IPS-18a (cell line): Measurements from ENCODE around the gene ACOT11.

Experiments
- H3K27ac ChIP-seq: one replicate; pipeline ENCODE4 v1.5.1; 2013; ENCODE audit warnings: low read length
- H3K27me3 ChIP-seq: one replicate; pipeline ENCODE4 v1.6.1; 2013; ENCODE audit warnings: mild to moderate bottlenecking, low read length; ENCODE audit not compliant: control insufficient read depth, insufficient read depth
- H3K36me3 ChIP-seq: one replicate; pipeline ENCODE4 v1.6.1; 2013; ENCODE audit warnings: low read depth, low read length; ENCODE audit not compliant: control insufficient read depth
- H3K4me1 ChIP-seq: one replicate; pipeline ENCODE4 v1.6.1; 2013; ENCODE audit warnings: low read depth, low read length; ENCODE audit not compliant: control insufficient read depth
- H3K4me3 ChIP-seq: one replicate; pipeline ENCODE4 v1.5.1; 2013; ENCODE audit warnings: low read length
- H3K9ac ChIP-seq: one replicate; pipeline ENCODE4 v1.6.1; 2013; ENCODE audit warnings: mild to moderate bottlenecking, low read length, moderate library complexity
- H3K9me3 ChIP-seq: one replicate; pipeline ENCODE4 v1.6.1; 2013; ENCODE audit warnings: low read depth, low read length; ENCODE audit not compliant: control insufficient read depth

The ACOT11 gene

GRCh38 chr1:54547601-54548388, at the start of gene ACOT11:
Gene ACOT11, plus strand, starts transcription at chr1:54548228. Its CDS starts 82 bp downstream, at chr1:54548310.
- no peak within 1 kb of the TSS for H3K9ac ChIP-seq
- H3K4me1 ChIP-seq: peaks cover 11% of the 10 kb centered on the region
- no peak within 1 kb of the TSS for H3K27ac ChIP-seq
- H3K9me3 ChIP-seq: no peaks in the 10 kb centered on the region
- H3K36me3 ChIP-seq: no peaks in the 10 kb centered on the region
- no peak within 1 kb of the TSS for H3K4me3 ChIP-seq
- H3K27me3 ChIP-seq: peaks cover 7% of the 10 kb centered on the region

- Histone ChIP-seq H3K4me3 (peak overlapping the region; percentile 41), H3K27me3 (peaks cover 13% of the 10 kb centered on the region), H3K36me3 (no peaks in the 10 kb centered on the region), H3K9me3 (no peaks in the 10 kb centered on the region), H3K27ac (no peak overlapping the region), H3K4me1 (peaks cover 11% of the 10 kb centered on the region), H3K9ac (no peak overlapping the region)
Measured at GRCh38 chr1:54498383-54499096, 49.5 kb upstream of the ACOT11 start.

GRCh38 chr1:54499097-54499359, 49.0 kb upstream of the ACOT11 start:
- Histone ChIP-seq H3K4me3 (peak overlapping the region; percentile 41), H3K9me3 (no peaks in the 10 kb centered on the region)

GRCh38 chr1:54499360-54500106, 48.5 kb upstream of the ACOT11 start:
- Histone ChIP-seq H3K4me1 (peaks cover 11% of the 10 kb centered on the region), H3K9me3 (no peaks in the 10 kb centered on the region), H3K27me3 (peaks cover 13% of the 10 kb centered on the region), H3K36me3 (no peaks in the 10 kb centered on the region), H3K27ac (no peak overlapping the region), H3K4me3 (peak overlapping the region; percentile 57), H3K9ac (no peak overlapping the region)

More at GRCh38 chr1:54499097-54499359, 49.0 kb upstream of the ACOT11 start:
- H3K9ac ChIP-seq: no peak overlapping the region
- H3K27ac ChIP-seq: no peak overlapping the region
- H3K27me3 ChIP-seq: peaks cover 13% of the 10 kb centered on the region
- no peaks in the 10 kb centered on the region for H3K36me3 ChIP-seq
- H3K4me1 ChIP-seq: peaks cover 11% of the 10 kb centered on the region

- Histone ChIP-seq H3K4me3 (peak overlapping the region; percentile 57), H3K36me3 (no peaks in the 10 kb centered on the region), H3K9me3 (no peaks in the 10 kb centered on the region), H3K27ac (no peak overlapping the region), H3K4me1 (peaks cover 11% of the 10 kb centered on the region), H3K27me3 (peaks cover 13% of the 10 kb centered on the region), H3K9ac (no peak overlapping the region)
Measured at GRCh38 chr1:54500107-54500431, 48.0 kb upstream of the ACOT11 start.

- H3K27ac ChIP-seq: no peak overlapping the region
- no peak overlapping the region for H3K4me3 ChIP-seq
- no peaks in the 10 kb centered on the region for H3K9me3 ChIP-seq
- peaks cover 11% of the 10 kb centered on the region for H3K4me1 ChIP-seq
- no peaks in the 10 kb centered on the region for H3K36me3 ChIP-seq
- peaks cover 13% of the 10 kb centered on the region for H3K27me3 ChIP-seq
- no peak overlapping the region for H3K9ac ChIP-seq
Measured at GRCh38 chr1:54501849-54502248, 46.2 kb upstream of the ACOT11 start.

GRCh38 chr1:54502342-54502741, 45.7 kb upstream of the ACOT11 start:
- Histone ChIP-seq H3K9me3 (no peaks in the 10 kb centered on the region), H3K27me3 (peaks cover 13% of the 10 kb centered on the region), H3K4me1 (peaks cover 11% of the 10 kb centered on the region), H3K9ac (no peak overlapping the region), H3K27ac (no peak overlapping the region), H3K4me3 (no peak overlapping the region), H3K36me3 (no peaks in the 10 kb centered on the region)

- Histone ChIP-seq H3K4me3 (no peak overlapping the region), H3K27me3 (no peaks in the 10 kb centered on the region), H3K4me1 (no peaks in the 10 kb centered on the region), H3K27ac (no peak overlapping the region), H3K9me3 (no peaks in the 10 kb centered on the region), H3K9ac (no peak overlapping the region), H3K36me3 (no peaks in the 10 kb centered on the region)
Measured at GRCh38 chr1:54506594-54506993, 41.4 kb upstream of the ACOT11 start.

GRCh38 chr1:54507033-54507870, 40.8 kb upstream of the ACOT11 start:
- Histone ChIP-seq H3K27me3 (no peaks in the 10 kb centered on the region), H3K4me1 (no peaks in the 10 kb centered on the region), H3K27ac (no peak overlapping the region), H3K4me3 (no peak overlapping the region), H3K9ac (no peak overlapping the region), H3K9me3 (no peaks in the 10 kb centered on the region), H3K36me3 (no peaks in the 10 kb centered on the region)

- Histone ChIP-seq H3K27ac (no peak overlapping the region), H3K4me3 (no peak overlapping the region), H3K9me3 (no peaks in the 10 kb centered on the region), H3K9ac (no peak overlapping the region), H3K27me3 (no peaks in the 10 kb centered on the region), H3K36me3 (no peaks in the 10 kb centered on the region), H3K4me1 (no peaks in the 10 kb centered on the region)
Measured at GRCh38 chr1:54510715-54511270, 37.2 kb upstream of the ACOT11 start.
